ENCODE measurements around the gene SH3RF2.

GRCh38 chr5:146024034-146024433 lies 87.7 kb downstream of the SH3RF2 start:
- TF ChIP-seq CTCF (IDR thresholded peaks at IDR 0.05 in 2 of 3, conservative IDR thresholded peaks at IDR 0.05 in 1 of 3; ENCODE audit: insufficient read depth in 2 of 3, low read depth in 1 of 3, low read length in 3 of 3) (no peak), ETV6 (IDR thresholded peaks at IDR 0.05; ENCODE audit: borderline replicate concordance in 1 of 2, low read depth in 2 of 2, low read length in 1 of 2) (no peak), ETV6 (CRISPR knock-in tag; IDR thresholded peaks at IDR 0.05; ENCODE audit: borderline replicate concordance) (no peak), ZNF274 (IDR thresholded peaks at IDR 0.05; ENCODE audit: borderline replicate concordance, low read depth, low read length) (no peak), UBTF (IDR thresholded peaks at IDR 0.05; ENCODE audit: borderline replicate concordance in 1 of 2, low read depth in 2 of 2, low read length in 2 of 2) (no peak), DDX20 (tag; IDR thresholded peaks at IDR 0.05; ENCODE audit: low read depth) (no peak), MTA1 (IDR thresholded peaks at IDR 0.05; ENCODE audit: borderline replicate concordance) (no peak), ZNF780A (CRISPR knock-in tag; IDR thresholded peaks at IDR 0.05) (no peak), RFX5 (IDR thresholded peaks at IDR 0.05; ENCODE audit: low read depth, low read length) (no peak), POLR2A (conservative IDR thresholded peaks at IDR 0.05) (no peak), YY1 (IDR thresholded peaks at IDR 0.05; ENCODE audit: borderline replicate concordance in 1 of 3, control insufficient read depth in 1 of 3, extremely low read depth in 1 of 3, insufficient read depth in 3 of 3, insufficient read length in 1 of 3, insufficient replicate concordance in 2 of 3, low read depth in 1 of 3, low read length in 2 of 3) (no peak), ZHX1 (conservative IDR thresholded peaks at IDR 0.05; ENCODE audit: low read length) (no peak), ZNF146 (CRISPR knock-in tag; IDR thresholded peaks at IDR 0.05; ENCODE audit: unreplicated experiment) (no peak), PHF20 (IDR thresholded peaks at IDR 0.05; ENCODE audit: partially characterized antibody) (no peak), SP2 (IDR thresholded peaks at IDR 0.05; ENCODE audit: extremely low read depth, low read depth, low read length, poor library complexity, severe bottlenecking) (no peak)

All from K562 (cell line).